SK-N-SH (cell line): ENCODE measurements around the gene ETNK2. TPM values are rescaled to one million over a fixed set of nuclear protein-coding genes. Genes with fewer than 3 reads are reported as not detected.

ENCODE experiments used
- CTCF ChIA-PET: fragments of 300-600, 350-600 bp; formaldehyde crosslinking; extraction: SDS; loops from one replicate; lab custom pipeline; 2021; lab: Yijun Ruan, JAX
- POLR2A ChIA-PET: fragments of 350-600 bp; sonication (Branson Sonifier 250); formaldehyde crosslinking; extraction: SDS; loops from one replicate; lab custom pipeline; 2020; ENCODE audit warnings: antibody characterized with exemption, inconsistent platforms; lab: Yijun Ruan, JAX
- DNase-seq: peaks from one replicate; pipeline ENCODE4 v3.0.0; 2012
- H2AFZ ChIP-seq: fragments of 200-600 bp; sonication (generic); 2 replicates; pipeline ENCODE4 v1.8.1; 2016; ENCODE audit warnings: antibody characterized with exemption, mild to moderate bottlenecking, low read depth
- H3F3A ChIP-seq: fragments of 200-600 bp; sonication (generic); replicated peaks from 2 replicates; pipeline ENCODE3; 2016; ENCODE audit warnings: antibody characterized with exemption, mild to moderate bottlenecking; ENCODE audit not compliant: insufficient read depth
- H3K27ac ChIP-seq, 2 experiments: fragments of 200-500 bp in 1 of 2; fragments of 200-600 bp in 1 of 2; sonication (Bioruptor generic) in 1 of 2; sonication (generic), shearing (Covaris generic) in 1 of 2; 2 replicates each; pipeline versions ENCODE4 v1.5.1 to v1.6.1; 2014 to 2016; ENCODE audit warnings: low read depth in 2 of 2, inconsistent platforms in 1 of 2, low read length in 1 of 2, mild to moderate bottlenecking in 1 of 2, mixed read lengths in 1 of 2
- H3K27me3 ChIP-seq: fragments of 200-600 bp; sonication (generic), shearing (Covaris generic); 2 replicates; pipeline ENCODE4 v1.6.1; 2016; ENCODE audit warnings: mixed run types; ENCODE audit not compliant: insufficient read depth
- H3K36me3 ChIP-seq, 2 experiments: fragments of 200-500 bp in 1 of 2; fragments of 200-600 bp in 1 of 2; sonication (Bioruptor generic) in 1 of 2; sonication (generic) in 1 of 2; replicated peaks in 1 of 2; 2 replicates each; pipeline versions ENCODE3 to v1.5.1; 2014 to 2016; ENCODE audit warnings: low read length in 1 of 2, mild to moderate bottlenecking in 1 of 2; ENCODE audit not compliant: insufficient read depth in 2 of 2, control insufficient read depth in 1 of 2
- H3K4me1 ChIP-seq, 2 experiments: fragments of 200-500 bp in 1 of 2; fragments of 200-600 bp in 1 of 2; sonication (Bioruptor generic) in 1 of 2; sonication (generic), shearing (Covaris generic) in 1 of 2; 2 replicates each; pipeline versions ENCODE4 v1.5.1 to v1.6.1; 2014 to 2016; ENCODE audit warnings: low read depth in 1 of 2, low read length in 1 of 2, mixed run types in 1 of 2; ENCODE audit not compliant: insufficient read depth in 2 of 2, control insufficient read depth in 1 of 2
- H3K4me2 ChIP-seq: fragments of 200-600 bp; sonication (generic), shearing (Covaris generic); 2 replicates; pipeline ENCODE4 v1.6.1; 2017; ENCODE audit warnings: mixed run types
- H3K4me3 ChIP-seq, 2 experiments: fragments of 200-500 bp in 1 of 2; fragments of 200-600 bp in 1 of 2; sonication (Bioruptor generic) in 1 of 2; sonication (generic), shearing (Covaris generic) in 1 of 2; 2 replicates each; pipeline versions ENCODE4 v1.5.1 to v1.8.1; 2014 to 2016; ENCODE audit warnings: low read depth in 2 of 2, inconsistent platforms in 1 of 2, low read length in 1 of 2, mild to moderate bottlenecking in 1 of 2, mixed read lengths in 1 of 2, moderate library complexity in 1 of 2
- H3K79me2 ChIP-seq: fragments of 200-600 bp; sonication (generic); 2 replicates; pipeline ENCODE4 v1.8.1; 2017; ENCODE audit warnings: mild to moderate bottlenecking; ENCODE audit not compliant: insufficient read depth
- H3K9ac ChIP-seq: fragments of 200-600 bp; sonication (generic); 2 replicates; pipeline ENCODE4 v1.6.1; 2017; ENCODE audit warnings: mixed run types
- H3K9me2 ChIP-seq: fragments of 200-600 bp; sonication (generic); 2 replicates; pipeline ENCODE4 v1.6.1; 2017; ENCODE audit warnings: mixed run types
- H3K9me3 ChIP-seq: fragments of 200-600 bp; sonication (generic); 2 replicates; pipeline ENCODE4 v1.6.1; 2017; ENCODE audit warnings: mixed run types, mild to moderate bottlenecking, moderate library complexity
- H4K20me1 ChIP-seq: fragments of 200-600 bp; sonication (generic); 2 replicates; pipeline ENCODE4 v1.6.1; 2017; ENCODE audit warnings: mild to moderate bottlenecking, mixed run types; ENCODE audit not compliant: insufficient read depth
- CHD2 ChIP-seq: fragments of 150-350 bp; IDR thresholded peaks from 2 replicates; pipeline ENCODE4 v1.6.1; 2018; ENCODE audit warnings: low read length; ENCODE audit not compliant: partially characterized antibody
- ELF1 ChIP-seq: IDR thresholded peaks from 2 replicates; pipeline ENCODE4 v1.4.0; 2012
- FOSL2 ChIP-seq: IDR thresholded peaks from 2 replicates; pipeline ENCODE4 v1.4.0; 2012; ENCODE audit warnings: low read depth, mild to moderate bottlenecking, moderate library complexity, borderline replicate concordance
- FOXJ3 ChIP-seq: sonication (generic); formaldehyde crosslinking; IDR thresholded peaks from 2 replicates; pipeline ENCODE4 v1.5.1; 2020; ENCODE audit warnings: mild to moderate bottlenecking, missing genetic modification reagents
- FOXM1 ChIP-seq: IDR thresholded peaks from 2 replicates; pipeline ENCODE4 v1.4.0; 2012; ENCODE audit warnings: low read depth, mild to moderate bottlenecking
- GABPA ChIP-seq: IDR thresholded peaks from 2 replicates; pipeline ENCODE4 v1.4.0; 2012; ENCODE audit warnings: low read depth, mild to moderate bottlenecking
- GATA2 ChIP-seq: sonication (generic); formaldehyde crosslinking; IDR thresholded peaks from 2 replicates; pipeline ENCODE4 v1.5.0; 2020; ENCODE audit warnings: mild to moderate bottlenecking, missing genetic modification reagents
- IRF3 ChIP-seq: fragments of 150-350 bp; IDR thresholded peaks from 2 replicates; pipeline ENCODE4 v1.6.1; 2016; ENCODE audit warnings: mild to moderate bottlenecking, low read depth, low read length
- JUND ChIP-seq: IDR thresholded peaks from 2 replicates; pipeline ENCODE4 v1.4.0; 2012
- NFIC ChIP-seq: IDR thresholded peaks from 2 replicates; pipeline ENCODE4 v1.4.0; 2012; ENCODE audit warnings: borderline replicate concordance
- NRF1 ChIP-seq: IDR thresholded peaks from 2 replicates; pipeline ENCODE4 v1.6.1; 2012; ENCODE audit warnings: low read depth, mild to moderate bottlenecking, low read length
- PBX3 ChIP-seq: IDR thresholded peaks from 2 replicates; pipeline ENCODE4; 2012
- POLR2AphosphoS5 ChIP-seq: IDR thresholded peaks from 2 replicates; pipeline ENCODE4 v1.6.1; 2012; ENCODE audit warnings: low read depth, low read length
- REST ChIP-seq: IDR thresholded peaks from 2 replicates; pipeline ENCODE4 v1.6.1; 2012; ENCODE audit warnings: mild to moderate bottlenecking, low read depth, low read length, moderate library complexity
- RFX5 ChIP-seq: IDR thresholded peaks from 2 replicates; pipeline ENCODE4 v1.6.1; 2012; ENCODE audit warnings: mild to moderate bottlenecking, improper control_type of control experiment, low read length
- SIN3A ChIP-seq: IDR thresholded peaks from 2 replicates; pipeline ENCODE4 v1.6.1; 2012; ENCODE audit warnings: low read depth, mild to moderate bottlenecking, low read length, moderate library complexity, borderline replicate concordance
- TAF1 ChIP-seq: IDR thresholded peaks from 2 replicates; pipeline ENCODE4 v1.6.1; 2012; ENCODE audit warnings: low read depth, mild to moderate bottlenecking, low read length, moderate library complexity, borderline replicate concordance
- TCF12 ChIP-seq: IDR thresholded peaks from 2 replicates; pipeline ENCODE4 v1.4.0; 2012
- ZBTB33 ChIP-seq: IDR thresholded peaks from 2 replicates; pipeline ENCODE4 v1.4.0; 2012; ENCODE audit warnings: low read depth, borderline replicate concordance
- WGBS: methylation state at CpG from one replicate; pipeline ENCODE4 v1.1.6; 2017; ENCODE audit warnings: low lambda C conversion rate; 5-methylcytosine and 5-hydroxymethylcytosine counted together
- polyA plus RNA-seq, 3 experiments: library from polyadenylated mRNA; depleted of rRNA; stranded (reverse); fragments of >200 nt; gene quantifications; 2 replicates each; pipeline ENCODE4 v1.2.3, GENCODE V29; 2012

ETNK2 gene
- polyA plus RNA-seq, 1 of the 3 experiments (the other 2 are of a cell fraction): 16.1 TPM

GRCh38 chr1:204190212-204191211 is 38.7 kb upstream of the ETNK2 start:
- Histone ChIP-seq H2AFZ (no peak overlapping the region), H3K9ac (no peak overlapping the region), H3K36me3 (no peaks in the 10 kb centered on the region), H3F3A (no peaks in the 10 kb centered on the region), H3K4me2 (no peak overlapping the region), H3K27ac (no peak overlapping the region), H3K27me3 (no peaks in the 10 kb centered on the region; the same call in 1 of the 2 replicates), H3K79me2 (no peaks in the 10 kb centered on the region), H3K9me2 (no peaks in the 10 kb centered on the region), H3K9me3 (no peaks in the 10 kb centered on the region), H3K4me3 (no peak overlapping the region), H4K20me1 (no peaks in the 10 kb centered on the region), H3K4me1 (peaks cover 0 to 4% of the 10 kb centered on the region in 2 experiments; a peak in 2 of 4 replicates)
- DNase-seq: no peak
- ChIA-PET CTCF (interaction anchor here (0.8 to 4.9 kb wide), 8 partner anchors 16 to 208 kb away, joined by 3 to 31 read pairs (median 6); partner anchors contain the start of genes GOLT1A and REN), POLR2A (no interaction called here)
- TF ChIP-seq PBX3: no peak
- TF ChIP-seq GATA2: no peak
- no peak for TF ChIP-seq NRF1
- no peak for TF ChIP-seq CHD2
- TF ChIP-seq JUND: no peak
- TF ChIP-seq TCF12: no peak
- no peak for TF ChIP-seq FOSL2
- no peak for TF ChIP-seq ZBTB33
- TF ChIP-seq RFX5: no peak
- TF ChIP-seq FOXM1: no peak
- TF ChIP-seq TAF1: no peak
- no peak for TF ChIP-seq SIN3A
- no peak for TF ChIP-seq FOXJ3 (CRISPR knock-in tag)
- no peak for TF ChIP-seq IRF3
- TF ChIP-seq REST: no peak
- no peak for TF ChIP-seq ELF1
- no peak for TF ChIP-seq GABPA
- TF ChIP-seq NFIC: no peak
- TF ChIP-seq POLR2AphosphoS5: no peak
- WGBS: 76% methylated on average over 34 of the region's 44 CpGs
